GM15510 (cell line): Measurements from ENCODE around the gene PHF24.

Experiments
- POLR2A ChIP-seq: IDR thresholded peaks from 3 replicates; pipeline ENCODE4 v1.6.1; 2011; ENCODE audit warnings: borderline replicate concordance; ENCODE audit not compliant: insufficient read length; ENCODE audit errors: extremely low read depth

PHF24 gene

GRCh38 chr9:35000535-35001284 is 42.6 kb downstream of the PHF24 start:
- no peak for TF ChIP-seq POLR2A

- TF ChIP-seq POLR2A, result no peak
Observed at GRCh38 chr9:35001285-35001677, 43.2 kb downstream of the PHF24 start.

- TF ChIP-seq POLR2A, result no peak
Observed at GRCh38 chr9:35001803-35002502, 43.9 kb downstream of the PHF24 start.

GRCh38 chr9:35002623-35003022 is 44.5 kb downstream of the PHF24 start:
- no peak for TF ChIP-seq POLR2A

- no peak for TF ChIP-seq POLR2A
Observed at GRCh38 chr9:35010351-35010958, 52.4 kb downstream of the PHF24 start.

GRCh38 chr9:35014517-35014916 is 56.4 kb downstream of the PHF24 start:
- no peak for TF ChIP-seq POLR2A

GRCh38 chr9:35026671-35027070 is 68.6 kb downstream of the PHF24 start:
- no peak for TF ChIP-seq POLR2A

- TF ChIP-seq POLR2A, result no peak
Observed at GRCh38 chr9:35027374-35027773, 69.3 kb downstream of the PHF24 start.

GRCh38 chr9:35027860-35028259 is 69.8 kb downstream of the PHF24 start:
- no peak for TF ChIP-seq POLR2A

GRCh38 chr9:35028341-35028740 is 70.3 kb downstream of the PHF24 start:
- no peak for TF ChIP-seq POLR2A

- no peak for TF ChIP-seq POLR2A
Observed at GRCh38 chr9:35029241-35029640, 71.2 kb downstream of the PHF24 start.

- TF ChIP-seq POLR2A, result no peak
Observed at GRCh38 chr9:35029852-35030251, 71.8 kb downstream of the PHF24 start.
